Stimulated activated CD8-positive, alpha-beta memory T cell treated with anti-CD3 and anti-CD28 coated beads, Interleukin-2, amount 100 ng/mL, for 1 hour (primary cell): ENCODE results near the gene KANSL1.

Experiments
- DNase-seq, 2 donors: peaks; one replicate each; pipeline ENCODE4 v3.0.0-alpha.2; 2020; ENCODE audit warnings: low read depth in 2 of 2

KANSL1 gene

DNA sequence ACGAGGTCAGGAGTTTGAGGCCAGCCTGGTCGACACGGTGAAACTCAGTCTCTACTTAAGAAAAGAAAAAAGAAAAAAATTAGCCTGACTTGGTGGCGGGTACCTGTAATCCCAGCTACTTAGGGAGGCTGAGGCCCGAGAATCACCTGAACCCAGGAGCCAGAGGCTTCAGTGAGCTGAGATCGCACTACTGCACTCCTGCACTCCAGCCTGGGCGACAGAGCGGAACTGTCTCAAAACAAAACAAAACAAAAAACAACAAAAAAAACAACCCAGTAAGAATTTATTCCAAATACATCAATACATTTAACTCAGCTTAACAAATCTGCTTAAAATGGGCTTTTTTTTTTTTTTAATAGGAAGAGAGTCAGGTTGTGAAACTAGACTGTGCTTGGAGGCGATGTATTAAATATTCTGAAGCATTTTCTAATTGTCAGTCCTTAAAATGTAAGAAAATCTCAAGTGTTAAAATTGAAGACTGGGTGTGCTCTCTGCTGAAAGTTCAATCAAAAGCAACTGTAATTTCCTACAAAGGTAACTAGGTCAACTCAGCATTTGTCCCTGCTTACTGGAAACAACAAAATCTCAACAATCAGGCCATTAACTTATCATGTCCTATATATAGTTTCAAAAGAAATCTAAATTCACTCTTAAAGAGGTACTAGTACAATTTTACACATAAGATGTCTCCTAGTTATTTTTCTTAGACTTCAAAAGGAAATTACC is 23.2 kb downstream of the KANSL1 start:
- no peak for DNase-seq

- no peak for DNase-seq
These were observed 25.2 kb downstream of the KANSL1 start for GRCh38 chr17:46167826-46168569.

DNA sequence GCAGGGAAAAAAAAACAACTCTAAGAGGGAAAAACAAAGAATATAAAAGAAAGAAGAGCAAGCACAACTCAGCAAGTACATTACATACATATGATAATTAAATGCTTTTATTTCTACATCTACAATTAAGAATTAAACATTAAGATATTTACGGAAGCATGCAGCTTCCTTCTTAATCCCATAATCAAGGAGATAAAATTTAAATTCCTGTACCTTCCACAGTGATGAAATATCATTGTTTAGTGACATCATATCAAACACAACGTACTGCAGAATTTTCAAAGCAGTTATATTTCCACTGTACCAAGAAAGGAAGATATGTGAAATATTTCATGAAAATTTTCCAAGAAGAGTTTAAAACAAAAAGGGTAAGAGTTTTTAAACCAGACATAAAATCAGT is 26.0 kb downstream of the KANSL1 start:
- DNase-seq: no peak

DNA sequence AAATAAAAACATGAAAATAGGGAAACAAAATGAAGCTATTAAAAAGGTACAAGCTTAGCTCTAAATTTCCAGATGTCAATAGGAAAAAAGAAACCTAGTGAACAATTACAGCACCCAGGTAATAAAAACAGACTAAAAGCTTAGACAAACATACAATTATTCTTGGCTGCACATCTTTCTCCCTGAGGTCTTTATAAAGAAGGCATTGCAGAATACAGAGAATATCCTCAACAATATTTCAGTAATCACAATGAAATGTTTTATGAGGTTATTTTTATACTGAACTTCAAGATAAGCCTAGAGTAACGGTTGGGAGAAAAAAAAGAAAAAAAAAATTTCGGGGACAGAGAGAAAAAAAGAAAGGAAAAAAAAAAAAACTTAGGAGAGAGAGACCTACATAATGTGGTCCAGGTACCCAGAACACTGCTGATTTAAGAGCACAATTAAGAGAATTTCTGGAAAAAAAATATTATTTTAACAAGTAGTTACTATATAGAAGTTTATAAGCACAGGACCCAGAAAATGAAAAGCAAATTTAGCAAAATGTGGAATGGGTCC is 26.5 kb downstream of the KANSL1 start:
- DNase-seq: no peak

DNA sequence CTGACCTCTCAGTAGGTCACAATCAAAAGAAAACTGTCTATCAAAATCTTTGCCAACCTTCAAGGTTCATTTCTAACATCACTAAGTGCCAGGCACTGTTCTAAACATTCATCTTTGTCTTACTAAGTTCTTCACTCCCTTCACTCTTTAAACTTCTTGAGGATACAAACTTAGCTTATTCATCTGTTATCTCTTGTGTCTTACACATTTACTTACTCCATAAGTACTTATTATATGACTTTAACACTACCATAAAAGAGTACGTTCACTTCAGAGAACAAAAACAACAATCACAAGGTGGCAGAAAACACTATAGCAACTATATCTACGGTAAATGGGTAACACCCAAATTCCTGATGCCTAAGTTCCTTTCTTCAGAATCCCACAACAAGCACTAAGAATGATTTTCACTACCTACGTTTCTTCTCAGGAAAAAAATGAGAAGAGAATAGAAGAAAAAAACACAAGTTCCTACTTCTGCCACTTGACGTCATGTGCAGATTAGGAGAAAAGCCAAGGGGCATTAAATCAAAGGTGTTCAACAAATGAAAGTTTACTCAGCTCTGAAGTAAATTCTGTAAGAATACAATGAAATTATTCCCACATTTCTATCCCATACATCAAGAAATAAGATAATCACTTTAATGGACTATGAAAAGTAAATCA is 29.2 kb downstream of the KANSL1 start:
- no peak for DNase-seq

DNA sequence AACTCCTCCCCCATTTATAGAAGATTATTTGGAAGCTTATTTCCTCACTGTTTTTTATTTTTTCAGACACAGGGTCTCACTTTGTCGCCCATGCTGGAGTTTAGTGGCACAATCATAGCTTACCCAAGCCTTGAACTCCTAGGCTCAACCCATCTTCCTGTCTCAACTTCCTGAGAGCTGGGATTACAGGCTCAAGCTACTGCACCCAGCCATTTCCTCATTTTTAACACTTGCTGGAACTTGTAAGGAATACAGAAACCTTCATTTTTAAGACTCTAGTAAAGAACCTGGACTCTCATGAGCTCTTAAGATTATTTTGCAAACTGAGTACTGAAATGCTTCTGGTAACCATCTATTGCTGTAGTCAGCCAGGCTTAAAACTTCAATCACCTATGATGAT is 29.9 kb downstream of the KANSL1 start:
- DNase-seq: no peak

DNA sequence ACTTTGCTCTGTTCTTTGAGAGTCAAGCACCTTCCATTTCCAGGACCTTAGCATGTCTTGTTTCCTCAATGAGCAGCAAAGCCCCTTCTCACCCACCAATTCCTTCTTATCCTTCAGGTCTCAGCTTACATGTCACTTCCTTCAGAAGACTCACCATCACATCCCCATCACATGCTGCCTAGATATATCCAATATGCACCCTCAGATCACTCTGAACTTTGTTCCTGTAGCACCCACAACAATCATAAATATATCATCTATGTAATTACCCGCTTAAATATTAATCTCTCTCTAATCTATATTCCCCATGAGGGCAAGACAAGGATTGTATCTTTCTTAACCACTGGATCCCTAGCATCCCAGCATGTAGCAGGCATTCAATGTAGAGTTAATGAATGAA is 30.4 kb downstream of the KANSL1 start:
- no peak for DNase-seq

DNA sequence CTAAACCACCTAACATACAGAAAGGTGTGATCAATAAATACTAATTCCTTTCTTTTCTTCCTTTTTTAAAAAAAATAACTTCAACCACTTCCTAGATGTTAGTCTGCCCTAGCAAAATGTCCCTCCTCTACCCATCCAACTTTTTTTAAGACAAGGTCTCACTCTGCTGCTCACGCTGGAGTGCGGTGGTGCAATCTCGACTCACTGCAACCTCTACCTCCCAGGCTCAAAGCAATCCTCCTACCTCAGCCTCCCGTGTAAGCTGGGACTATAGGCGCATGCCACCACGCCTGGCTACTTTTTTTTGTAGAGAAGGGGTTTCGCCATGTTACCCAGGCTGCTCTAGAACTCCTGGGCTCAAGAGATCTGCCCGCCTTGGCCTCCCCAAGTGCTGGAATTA is 33.1 kb downstream of the KANSL1 start:
- no peak for DNase-seq

DNA sequence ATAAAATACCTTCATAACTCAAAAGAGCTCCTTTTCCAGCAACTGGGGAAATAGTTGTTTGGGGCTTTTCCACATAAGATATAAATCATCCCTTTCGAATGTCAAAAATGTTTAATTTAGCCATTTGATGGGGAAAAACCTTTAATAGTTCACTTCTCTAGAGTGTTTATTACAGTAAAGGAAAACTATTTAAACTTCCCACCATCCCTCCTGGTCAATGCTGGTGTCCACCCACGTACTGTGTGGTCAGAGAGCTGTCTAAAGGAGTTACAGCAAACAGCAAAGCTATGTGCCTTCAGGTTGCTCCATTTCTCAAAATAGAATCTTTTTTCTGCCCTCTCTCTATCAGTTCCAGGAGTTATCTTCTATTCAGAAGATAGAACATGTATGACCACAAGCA is 33.5 kb downstream of the KANSL1 start:
- no peak for DNase-seq

- DNase-seq: no peak
These were observed 34.6 kb downstream of the KANSL1 start for GRCh38 chr17:46158323-46159296.

- DNase-seq: no peak
These were observed 35.7 kb downstream of the KANSL1 start for GRCh38 chr17:46157443-46158062.

DNA sequence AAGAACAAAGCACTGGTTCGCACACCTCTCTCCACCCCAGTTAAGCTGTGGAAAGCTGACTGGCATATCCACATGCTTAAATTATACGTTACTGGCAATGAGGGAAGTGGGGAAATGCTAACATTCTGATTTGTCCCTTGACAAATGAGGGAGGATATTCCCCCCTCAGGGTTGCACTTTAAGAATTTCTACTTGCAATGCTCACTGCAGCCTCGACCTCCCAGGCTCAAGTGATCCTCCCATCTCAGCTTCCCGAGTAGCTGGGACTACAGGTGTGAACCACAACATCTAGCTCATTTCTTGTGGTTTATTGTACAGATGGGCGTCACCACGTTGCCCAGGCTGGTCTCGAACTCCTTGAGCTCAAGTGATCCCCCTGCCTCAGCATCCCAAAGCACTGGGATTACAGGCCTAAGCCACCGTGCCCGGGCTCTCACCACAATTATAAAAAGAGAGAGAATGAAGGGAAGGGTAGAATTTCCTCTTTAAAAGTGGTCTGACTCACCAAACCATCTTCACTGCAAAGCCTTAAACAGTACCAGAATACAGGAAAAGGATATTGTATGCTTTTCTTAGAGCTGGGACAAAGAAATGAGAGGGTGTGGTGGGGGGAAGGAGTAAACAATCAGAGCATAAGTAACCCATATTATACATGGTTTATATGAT is 38.9 kb downstream of the KANSL1 start:
- no peak for DNase-seq

DNA sequence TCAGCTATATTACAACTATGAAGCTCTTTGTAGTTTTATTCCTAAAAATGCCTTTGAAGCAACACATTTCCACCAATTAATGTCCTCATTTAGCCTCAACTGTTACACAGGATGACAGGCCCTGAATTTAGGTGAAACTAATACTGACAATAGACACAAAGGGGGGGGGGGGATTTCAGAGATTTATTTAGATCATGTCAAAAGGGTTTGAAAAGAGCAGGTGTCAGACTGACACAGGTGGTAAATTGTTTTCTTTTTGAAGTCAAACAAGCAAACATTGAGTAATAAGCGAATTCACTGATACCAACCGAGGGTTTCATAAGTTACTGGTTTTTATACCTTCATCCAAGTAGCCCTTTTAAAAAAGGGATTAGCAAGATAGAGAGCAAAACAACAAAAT is 40.8 kb downstream of the KANSL1 start:
- no peak for DNase-seq

- no peak for DNase-seq
These were observed 41.5 kb downstream of the KANSL1 start for GRCh38 chr17:46151762-46152161.

DNA sequence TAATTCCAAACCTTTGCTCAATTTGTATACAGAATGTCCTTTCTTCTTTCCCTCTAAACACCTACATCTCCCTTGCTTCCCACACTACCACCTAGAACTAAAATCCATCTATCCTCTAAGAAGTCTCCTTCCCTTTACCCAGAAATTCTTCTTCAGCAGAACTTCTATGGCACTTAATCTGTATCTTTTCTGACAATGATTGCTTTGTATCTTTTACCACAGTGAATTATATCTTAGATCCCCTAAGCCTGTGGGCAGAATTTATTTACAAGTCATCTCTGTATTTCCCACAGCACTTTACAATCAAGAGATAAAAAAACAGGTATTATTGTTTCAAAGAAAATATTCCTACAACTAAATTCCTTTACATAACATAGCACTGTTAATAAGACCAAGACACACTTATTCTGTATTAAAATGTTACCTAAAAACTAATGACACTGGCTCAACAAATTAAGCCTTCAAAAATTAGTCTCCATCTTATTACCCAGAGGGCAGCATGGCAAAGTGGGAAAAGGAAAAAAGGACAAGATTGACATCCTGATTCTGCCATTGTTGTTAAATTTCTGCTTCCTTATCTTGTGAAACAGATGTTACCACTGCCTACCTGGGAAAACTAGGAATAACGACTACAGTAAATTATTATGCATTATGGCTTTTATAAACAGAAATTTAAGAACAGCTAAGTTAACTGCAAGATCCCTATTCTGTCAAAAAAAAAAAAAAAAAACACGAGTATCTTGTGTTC is 42.8 kb downstream of the KANSL1 start:
- no peak for DNase-seq

DNA sequence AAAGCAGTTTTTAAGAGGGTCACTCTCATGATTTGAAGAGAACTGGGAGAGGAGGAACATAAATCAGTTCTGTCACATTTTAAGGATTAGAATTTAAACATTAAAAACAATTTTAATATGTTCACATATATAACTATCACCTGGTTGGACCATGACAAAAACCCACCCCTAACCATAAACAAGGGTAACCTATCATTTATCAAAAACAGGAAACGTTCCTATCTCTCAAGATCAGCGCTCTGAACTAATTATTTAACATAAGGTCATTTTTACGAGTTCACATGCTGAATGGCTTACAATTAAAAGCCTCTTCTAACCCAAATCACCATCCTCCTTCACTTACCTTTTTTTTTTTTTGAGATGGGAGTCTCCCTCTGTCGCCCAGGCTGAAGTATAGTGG is 45.0 kb downstream of the KANSL1 start:
- no peak for DNase-seq

GRCh38 chr17:46147296-46147695 is 45.9 kb downstream of the KANSL1 start:
- DNase-seq: no peak

GRCh38 chr17:46144246-46144645 is 49.0 kb downstream of the KANSL1 start:
- no peak for DNase-seq

GRCh38 chr17:46143827-46144236 is 49.4 kb downstream of the KANSL1 start:
- DNase-seq: no peak

GRCh38 chr17:46141645-46142044 is 51.6 kb downstream of the KANSL1 start:
- DNase-seq: no peak
